WTC11 (cell line): ENCODE data around the gene RIBC2. TPM values are rescaled to one million over a fixed set of nuclear protein-coding genes. Genes with fewer than 3 reads are reported as not detected.
"Not testable (repeated sequence)": the region's sequence is repeated elsewhere in the genome, so short reads cannot be mapped to it uniquely, and the experiment has no call there.

Source experiments
- ATAC-seq: fragments of 200-7000 bp; cut with Tn5 transposase; 2 replicates; pipeline ENCODE4 v1.10.0; 2021; ENCODE audit warnings: mild to moderate bottlenecking, moderate library complexity
- CTCF ChIA-PET: fragments of 300-600 bp; sonication (Branson Sonifier 250); formaldehyde crosslinking; loops from one replicate; lab custom pipeline; 2021; ENCODE audit warnings: antibody characterized with exemption; lab: Charles Lee
- POLR2A ChIA-PET: fragments of 350-600 bp; sonication (Branson Sonifier 250); formaldehyde crosslinking; loops from one replicate; lab custom pipeline; 2021; ENCODE audit warnings: antibody characterized with exemption; lab: Charles Lee
- DNase-seq: peaks from one replicate; pipeline ENCODE4 v3.0.0; 2021; ENCODE audit warnings: low spot score
- H3K27ac Mint-ChIP-seq: 2 replicates; pipeline ENCODE4 v1.8.0; 2021; ENCODE audit warnings: mixed read lengths
- H3K27me3 Mint-ChIP-seq: 2 replicates; pipeline ENCODE4 v1.8.0; 2021; ENCODE audit warnings: low read depth, mild to moderate bottlenecking, moderate library complexity, mixed read lengths
- H3K36me3 Mint-ChIP-seq: 2 replicates; pipeline ENCODE4 v1.8.0; 2021; ENCODE audit warnings: mixed read lengths
- H3K4me1 Mint-ChIP-seq: 2 replicates; pipeline ENCODE4 v1.8.0; 2022; ENCODE audit warnings: mixed read lengths
- H3K4me3 Mint-ChIP-seq: 2 replicates; pipeline ENCODE4 v1.8.0; 2021; ENCODE audit warnings: mild to moderate bottlenecking, moderate library complexity, mixed read lengths
- H3K9me3 Mint-ChIP-seq: 2 replicates; pipeline ENCODE4 v1.8.0; 2021; ENCODE audit warnings: mixed read lengths
- CBFB ChIP-seq: sonication (generic); formaldehyde crosslinking; IDR thresholded peaks from 2 replicates; pipeline ENCODE4 v1.8.1; 2022; ENCODE audit warnings: mild to moderate bottlenecking, low read depth, missing genetic modification reagents
- ETV6 ChIP-seq: sonication (generic); formaldehyde crosslinking; IDR thresholded peaks from 2 replicates; pipeline ENCODE4 v1.8.1; 2022; ENCODE audit warnings: mild to moderate bottlenecking, missing genetic modification reagents
- FOXP1 ChIP-seq: sonication (generic); formaldehyde crosslinking; IDR thresholded peaks from 2 replicates; pipeline ENCODE4 v1.8.0; 2022; ENCODE audit warnings: missing genetic modification reagents, mild to moderate bottlenecking, moderate library complexity, borderline replicate concordance
- GTF2I ChIP-seq: fragments of 250-450 bp; sonication (Bioruptor Pico); conservative IDR thresholded peaks from 2 replicates; pipeline ENCODE4 v1.4.0; 2021; ENCODE audit warnings: mild to moderate bottlenecking
- HMGA2 ChIP-seq: fragments of 250-450 bp; sonication (Bioruptor Pico); IDR thresholded peaks from 2 replicates; pipeline ENCODE4 v1.4.0; 2021; ENCODE audit warnings: mild to moderate bottlenecking, moderate library complexity
- JAZF1 ChIP-seq: fragments of 250-450 bp; sonication (Bioruptor Pico); IDR thresholded peaks from 2 replicates; pipeline ENCODE4 v1.9.0; 2021; ENCODE audit warnings: moderate library complexity, mild to moderate bottlenecking, inconsistent platforms
- MYBL2 ChIP-seq: sonication (generic); formaldehyde crosslinking; IDR thresholded peaks from 2 replicates; pipeline ENCODE4 v1.8.1; 2023; ENCODE audit warnings: mild to moderate bottlenecking, moderate library complexity, missing genetic modification reagents
- NFYB ChIP-seq: sonication (generic); formaldehyde crosslinking; conservative IDR thresholded peaks from 2 replicates; pipeline ENCODE4 v1.8.0; 2022; ENCODE audit warnings: low read depth, missing genetic modification reagents
- NR2C2 ChIP-seq: sonication (generic); formaldehyde crosslinking; IDR thresholded peaks from 2 replicates; pipeline ENCODE4 v1.8.0; 2022; ENCODE audit warnings: mild to moderate bottlenecking, missing genetic modification reagents
- RELA ChIP-seq: sonication (generic); formaldehyde crosslinking; IDR thresholded peaks from 2 replicates; pipeline ENCODE4 v1.8.1; 2022; ENCODE audit warnings: missing genetic modification reagents, mild to moderate bottlenecking, borderline replicate concordance
- RORB ChIP-seq: fragments of 250-450 bp; sonication (Bioruptor Pico); IDR thresholded peaks from 2 replicates; pipeline ENCODE4 v1.9.0; 2021; ENCODE audit warnings: mild to moderate bottlenecking
- TCF7 ChIP-seq: sonication (generic); formaldehyde crosslinking; IDR thresholded peaks from 2 replicates; pipeline ENCODE4 v1.8.0; 2022; ENCODE audit warnings: mild to moderate bottlenecking, low read depth, missing genetic modification reagents, moderate library complexity
- ZBTB21 ChIP-seq: sonication (generic); formaldehyde crosslinking; IDR thresholded peaks from 2 replicates; pipeline ENCODE4 v1.8.1; 2023; ENCODE audit warnings: mild to moderate bottlenecking, missing genetic modification reagents, borderline replicate concordance
- ZNF121 ChIP-seq: sonication (generic); formaldehyde crosslinking; IDR thresholded peaks from 2 replicates; pipeline ENCODE4 v1.8.0; 2023; ENCODE audit warnings: missing genetic modification reagents
- ZNF263 ChIP-seq: sonication (generic); formaldehyde crosslinking; IDR thresholded peaks from 2 replicates; pipeline ENCODE4 v1.8.1; 2022; ENCODE audit warnings: low read depth, mild to moderate bottlenecking, moderate library complexity, missing genetic modification reagents
- ZNF317 ChIP-seq: sonication (generic); formaldehyde crosslinking; IDR thresholded peaks from 2 replicates; pipeline ENCODE4 v1.8.1; 2023; ENCODE audit warnings: low read depth, mild to moderate bottlenecking, moderate library complexity, missing genetic modification reagents, borderline replicate concordance
- total RNA-seq: library from RNA; stranded (reverse); gene quantifications from 3 replicates; pipeline ENCODE4 v1.2.3, GENCODE V29; 2021
- TF ChIP-seq, protein P1 (sequence below): sonication (generic); formaldehyde crosslinking; IDR thresholded peaks from 2 replicates; pipeline ENCODE4 v1.8.0; 2023; ENCODE audit warnings: missing genetic modification reagents
- TF ChIP-seq, protein P2 (sequence below): sonication (generic); formaldehyde crosslinking; IDR thresholded peaks from 2 replicates; pipeline ENCODE4 v1.8.1; 2023; ENCODE audit warnings: mild to moderate bottlenecking, missing genetic modification reagents
- TF ChIP-seq, protein P3 (sequence below): fragments of 250-450 bp; sonication (Bioruptor Pico); IDR thresholded peaks from 2 replicates; pipeline ENCODE4 v1.9.0; 2021; ENCODE audit warnings: mild to moderate bottlenecking
- TF ChIP-seq, protein P4 (sequence below): fragments of 250-450 bp; sonication (Bioruptor Pico); IDR thresholded peaks from 2 replicates; pipeline ENCODE4 v1.9.0; 2021; ENCODE audit warnings: mild to moderate bottlenecking
- TF ChIP-seq, protein P5 (sequence below): sonication (generic); formaldehyde crosslinking; IDR thresholded peaks from 2 replicates; pipeline ENCODE4 v1.8.1; 2022; ENCODE audit warnings: mild to moderate bottlenecking, missing genetic modification reagents, moderate library complexity, borderline replicate concordance

Gene RIBC2
- total RNA-seq, 1 experiment from 2014 or later, result 2.4 TPM

DNA sequence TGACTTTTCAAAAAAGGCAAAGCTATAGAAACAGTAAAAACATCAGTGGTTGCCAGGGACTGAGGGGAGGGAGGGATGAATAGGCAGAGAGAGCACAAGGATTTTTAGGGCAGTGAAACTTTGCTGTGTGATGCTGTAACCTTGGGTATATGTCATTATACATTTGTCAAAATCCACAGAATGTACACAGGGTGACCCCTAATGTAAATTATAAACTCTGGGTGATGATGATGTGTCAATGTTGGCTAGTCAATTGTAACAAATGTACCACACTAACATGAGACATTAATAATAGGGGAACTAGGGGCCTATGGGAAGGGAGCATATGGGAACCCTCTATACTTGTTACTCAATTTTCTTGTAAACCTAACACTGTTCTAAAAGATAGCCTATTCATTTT, 24.8 kb downstream of the RIBC2 start:
- Mint-ChIP-seq H3K36me3 (peaks cover 9% of the 10 kb centered on the region), H3K4me1 (peaks cover 10% of the 10 kb centered on the region), H3K4me3 (no peak overlapping the region), H3K27ac (no peak overlapping the region), H3K9me3 (peaks cover 6% of the 10 kb centered on the region), H3K27me3 (peaks cover 3% of the 10 kb centered on the region; the same call in 1 of the 2 replicates)
- no peak for DNase-seq
- no peak for ATAC-seq
- POLR2A ChIA-PET, result no interaction called here
- no peak for TF ChIP-seq CBFB (CRISPR knock-in tag)
- TF ChIP-seq GTF2I, result no peak
- no peak for TF ChIP-seq NFYB (CRISPR knock-in tag)
- TF ChIP-seq, protein P1, sequence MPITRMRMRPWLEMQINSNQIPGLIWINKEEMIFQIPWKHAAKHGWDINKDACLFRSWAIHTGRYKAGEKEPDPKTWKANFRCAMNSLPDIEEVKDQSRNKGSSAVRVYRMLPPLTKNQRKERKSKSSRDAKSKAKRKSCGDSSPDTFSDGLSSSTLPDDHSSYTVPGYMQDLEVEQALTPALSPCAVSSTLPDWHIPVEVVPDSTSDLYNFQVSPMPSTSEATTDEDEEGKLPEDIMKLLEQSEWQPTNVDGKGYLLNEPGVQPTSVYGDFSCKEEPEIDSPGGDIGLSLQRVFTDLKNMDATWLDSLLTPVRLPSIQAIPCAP, result no peak
- no peak for TF ChIP-seq TCF7 (CRISPR knock-in tag)
- TF ChIP-seq, protein P2, sequence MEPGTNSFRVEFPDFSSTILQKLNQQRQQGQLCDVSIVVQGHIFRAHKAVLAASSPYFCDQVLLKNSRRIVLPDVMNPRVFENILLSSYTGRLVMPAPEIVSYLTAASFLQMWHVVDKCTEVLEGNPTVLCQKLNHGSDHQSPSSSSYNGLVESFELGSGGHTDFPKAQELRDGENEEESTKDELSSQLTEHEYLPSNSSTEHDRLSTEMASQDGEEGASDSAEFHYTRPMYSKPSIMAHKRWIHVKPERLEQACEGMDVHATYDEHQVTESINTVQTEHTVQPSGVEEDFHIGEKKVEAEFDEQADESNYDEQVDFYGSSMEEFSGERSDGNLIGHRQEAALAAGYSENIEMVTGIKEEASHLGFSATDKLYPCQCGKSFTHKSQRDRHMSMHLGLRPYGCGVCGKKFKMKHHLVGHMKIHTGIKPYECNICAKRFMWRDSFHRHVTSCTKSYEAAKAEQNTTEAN (CRISPR knock-in tag), result no peak
- TF ChIP-seq, protein P3, sequence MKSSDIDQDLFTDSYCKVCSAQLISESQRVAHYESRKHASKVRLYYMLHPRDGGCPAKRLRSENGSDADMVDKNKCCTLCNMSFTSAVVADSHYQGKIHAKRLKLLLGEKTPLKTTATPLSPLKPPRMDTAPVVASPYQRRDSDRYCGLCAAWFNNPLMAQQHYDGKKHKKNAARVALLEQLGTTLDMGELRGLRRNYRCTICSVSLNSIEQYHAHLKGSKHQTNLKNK (CRISPR knock-in tag), result no peak
- no peak for TF ChIP-seq FOXP1 (CRISPR knock-in tag)
- no peak for TF ChIP-seq ETV6 (CRISPR knock-in tag)
- no peak for TF ChIP-seq RORB (CRISPR knock-in tag)
- no peak for TF ChIP-seq ZBTB21
- no peak for TF ChIP-seq RELA
- TF ChIP-seq MYBL2 (CRISPR knock-in tag), result no peak
- TF ChIP-seq NR2C2 (CRISPR knock-in tag), result no peak
- TF ChIP-seq ZNF121 (CRISPR knock-in tag), result no peak
- TF ChIP-seq ZNF263 (CRISPR knock-in tag), result no peak
- TF ChIP-seq, protein P4, sequence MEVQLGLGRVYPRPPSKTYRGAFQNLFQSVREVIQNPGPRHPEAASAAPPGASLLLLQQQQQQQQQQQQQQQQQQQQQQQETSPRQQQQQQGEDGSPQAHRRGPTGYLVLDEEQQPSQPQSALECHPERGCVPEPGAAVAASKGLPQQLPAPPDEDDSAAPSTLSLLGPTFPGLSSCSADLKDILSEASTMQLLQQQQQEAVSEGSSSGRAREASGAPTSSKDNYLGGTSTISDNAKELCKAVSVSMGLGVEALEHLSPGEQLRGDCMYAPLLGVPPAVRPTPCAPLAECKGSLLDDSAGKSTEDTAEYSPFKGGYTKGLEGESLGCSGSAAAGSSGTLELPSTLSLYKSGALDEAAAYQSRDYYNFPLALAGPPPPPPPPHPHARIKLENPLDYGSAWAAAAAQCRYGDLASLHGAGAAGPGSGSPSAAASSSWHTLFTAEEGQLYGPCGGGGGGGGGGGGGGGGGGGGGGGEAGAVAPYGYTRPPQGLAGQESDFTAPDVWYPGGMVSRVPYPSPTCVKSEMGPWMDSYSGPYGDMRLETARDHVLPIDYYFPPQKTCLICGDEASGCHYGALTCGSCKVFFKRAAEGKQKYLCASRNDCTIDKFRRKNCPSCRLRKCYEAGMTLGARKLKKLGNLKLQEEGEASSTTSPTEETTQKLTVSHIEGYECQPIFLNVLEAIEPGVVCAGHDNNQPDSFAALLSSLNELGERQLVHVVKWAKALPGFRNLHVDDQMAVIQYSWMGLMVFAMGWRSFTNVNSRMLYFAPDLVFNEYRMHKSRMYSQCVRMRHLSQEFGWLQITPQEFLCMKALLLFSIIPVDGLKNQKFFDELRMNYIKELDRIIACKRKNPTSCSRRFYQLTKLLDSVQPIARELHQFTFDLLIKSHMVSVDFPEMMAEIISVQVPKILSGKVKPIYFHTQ (CRISPR knock-in tag), result no peak
- TF ChIP-seq HMGA2 (CRISPR knock-in tag), result no peak
- no peak for TF ChIP-seq JAZF1 (CRISPR knock-in tag)
- TF ChIP-seq, protein P5, sequence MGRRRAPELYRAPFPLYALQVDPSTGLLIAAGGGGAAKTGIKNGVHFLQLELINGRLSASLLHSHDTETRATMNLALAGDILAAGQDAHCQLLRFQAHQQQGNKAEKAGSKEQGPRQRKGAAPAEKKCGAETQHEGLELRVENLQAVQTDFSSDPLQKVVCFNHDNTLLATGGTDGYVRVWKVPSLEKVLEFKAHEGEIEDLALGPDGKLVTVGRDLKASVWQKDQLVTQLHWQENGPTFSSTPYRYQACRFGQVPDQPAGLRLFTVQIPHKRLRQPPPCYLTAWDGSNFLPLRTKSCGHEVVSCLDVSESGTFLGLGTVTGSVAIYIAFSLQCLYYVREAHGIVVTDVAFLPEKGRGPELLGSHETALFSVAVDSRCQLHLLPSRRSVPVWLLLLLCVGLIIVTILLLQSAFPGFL (CRISPR knock-in tag), result no peak
- CTCF ChIA-PET, result interaction anchor here (1.2 kb wide), 1 partner anchor 37 kb away, joined by 3 read pairs; no protein-coding TSS in a partner anchor

DNA sequence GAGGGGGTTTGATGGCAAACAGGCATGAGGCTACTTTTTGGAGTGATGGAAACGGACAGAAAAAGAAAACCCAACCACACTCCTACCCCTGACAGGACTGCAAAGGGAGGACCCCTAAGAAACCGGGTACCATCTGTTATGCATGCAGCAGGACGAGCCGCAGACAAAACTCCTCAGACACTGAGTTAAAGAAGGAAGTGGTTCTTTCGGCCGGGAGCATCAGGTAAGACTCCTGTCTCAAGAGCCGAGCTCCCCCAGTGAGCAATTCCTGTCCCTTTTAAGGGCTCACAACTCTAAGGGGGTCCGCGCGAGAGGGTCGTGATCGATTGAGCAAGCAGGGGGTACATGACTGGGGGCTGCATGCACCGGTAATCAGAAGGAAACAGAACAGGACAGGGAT, 27.2 kb downstream of the RIBC2 start:
- H3K27ac Mint-ChIP-seq, H3K9me3 Mint-ChIP-seq, H3K36me3 Mint-ChIP-seq, POLR2A ChIA-PET, H3K27me3 Mint-ChIP-seq, H3K4me3 Mint-ChIP-seq, DNase-seq, ATAC-seq: not testable (repeated sequence)
- peaks cover 11% of the 10 kb centered on the region for H3K4me1 Mint-ChIP-seq
- peak; percentile 85 for TF ChIP-seq ZNF317 (CRISPR knock-in tag)
- CTCF ChIA-PET, result interaction anchor here (0.6 to 1.7 kb wide), 10 partner anchors 10 to 178 kb away, joined by 3 to 6 read pairs (median 3); no protein-coding TSS in a partner anchor
